Measurements from ENCODE around the gene NUBP1.
"Not testable (repeated sequence)": the region's sequence is repeated elsewhere in the genome, so short reads cannot be mapped to it uniquely, and the experiment has no call there.

DNA sequence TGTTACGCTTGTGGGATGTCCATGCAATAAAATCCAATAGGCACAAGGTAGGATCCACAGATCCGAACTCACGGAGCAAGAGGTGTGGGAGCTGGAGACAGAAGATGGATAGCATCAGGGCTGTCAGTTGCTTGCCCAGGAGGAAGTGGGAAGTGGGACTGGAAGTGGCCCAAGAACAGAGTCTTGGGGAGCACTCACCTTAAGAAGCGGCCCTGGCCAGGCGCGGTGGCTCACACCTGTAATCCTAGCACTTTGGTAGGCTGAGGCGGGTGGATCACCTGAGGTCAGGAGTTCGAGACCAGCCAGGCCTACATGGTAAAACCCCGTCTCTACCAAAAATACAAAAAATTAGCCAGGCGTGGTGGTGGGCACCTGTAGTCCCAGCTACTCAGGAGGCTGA, 2.4 kb upstream of the NUBP1 start:
- TF ChIP-seq, protein P1, sequence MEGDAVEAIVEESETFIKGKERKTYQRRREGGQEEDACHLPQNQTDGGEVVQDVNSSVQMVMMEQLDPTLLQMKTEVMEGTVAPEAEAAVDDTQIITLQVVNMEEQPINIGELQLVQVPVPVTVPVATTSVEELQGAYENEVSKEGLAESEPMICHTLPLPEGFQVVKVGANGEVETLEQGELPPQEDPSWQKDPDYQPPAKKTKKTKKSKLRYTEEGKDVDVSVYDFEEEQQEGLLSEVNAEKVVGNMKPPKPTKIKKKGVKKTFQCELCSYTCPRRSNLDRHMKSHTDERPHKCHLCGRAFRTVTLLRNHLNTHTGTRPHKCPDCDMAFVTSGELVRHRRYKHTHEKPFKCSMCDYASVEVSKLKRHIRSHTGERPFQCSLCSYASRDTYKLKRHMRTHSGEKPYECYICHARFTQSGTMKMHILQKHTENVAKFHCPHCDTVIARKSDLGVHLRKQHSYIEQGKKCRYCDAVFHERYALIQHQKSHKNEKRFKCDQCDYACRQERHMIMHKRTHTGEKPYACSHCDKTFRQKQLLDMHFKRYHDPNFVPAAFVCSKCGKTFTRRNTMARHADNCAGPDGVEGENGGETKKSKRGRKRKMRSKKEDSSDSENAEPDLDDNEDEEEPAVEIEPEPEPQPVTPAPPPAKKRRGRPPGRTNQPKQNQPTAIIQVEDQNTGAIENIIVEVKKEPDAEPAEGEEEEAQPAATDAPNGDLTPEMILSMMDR (conservative IDR thresholded peaks at IDR 0.05; ENCODE audit: low read depth, low read length): not testable (repeated sequence)
- not testable (repeated sequence) for TF ChIP-seq EZH2 (IDR thresholded peaks at IDR 0.05; ENCODE audit: low read length, unreplicated experiment); EZH2phosphoT487 (IDR thresholded peaks at IDR 0.05; ENCODE audit: borderline replicate concordance, low read length)

Measured in PC-3 (cell line).